Measurements from ENCODE around the gene CLTB.
"Not testable (repeated sequence)": the region's sequence is repeated elsewhere in the genome, so short reads cannot be mapped to it uniquely, and the experiment has no call there.

CLTB gene

GRCh38 chr5:176426876-176427275, 10.5 kb upstream of the CLTB start:
- no peak for DNase-seq

GRCh38 chr5:176425791-176426190, 9.5 kb upstream of the CLTB start:
- DNase-seq = no peak

- no peak for DNase-seq
Measured at GRCh38 chr5:176425138-176425537, 8.8 kb upstream of the CLTB start.

- DNase-seq = no peak
Measured at GRCh38 chr5:176424181-176424580, 7.8 kb upstream of the CLTB start.

GRCh38 chr5:176420972-176421544, 4.7 kb upstream of the CLTB start:
- DNase-seq = peak in 2 of 4 experiments; percentile 11 to 14

- no peak for DNase-seq
Measured at GRCh38 chr5:176420086-176420485, 3.7 kb upstream of the CLTB start.

GRCh38 chr5:176418251-176418650, 1.9 kb upstream of the CLTB start:
- no peak for DNase-seq

- no peak for DNase-seq
Measured at GRCh38 chr5:176416965-176417364, 626 bp upstream of the CLTB start.

GRCh38 chr5:176415240-176415951, 943 bp downstream of the CLTB start:
- peak in 3 of 4 experiments; percentile 18 to 34 (median 28) for DNase-seq

GRCh38 chr5:176414704-176415103, 1.6 kb downstream of the CLTB start:
- DNase-seq = no peak

GRCh38 chr5:176413709-176414191, 2.6 kb downstream of the CLTB start:
- DNase-seq = no peak

GRCh38 chr5:176413255-176413565, 3.1 kb downstream of the CLTB start:
- DNase-seq = no peak

GRCh38 chr5:176412517-176413254, 3.7 kb downstream of the CLTB start:
- DNase-seq = no peak

- no peak for DNase-seq
Measured at GRCh38 chr5:176410486-176411180, 5.7 kb downstream of the CLTB start.

GRCh38 chr5:176409765-176410164, 6.6 kb downstream of the CLTB start:
- DNase-seq = no peak

- DNase-seq = no peak
Measured at GRCh38 chr5:176408590-176408989, 7.7 kb downstream of the CLTB start.

- not testable (repeated sequence) for DNase-seq
Measured at GRCh38 chr5:176408252-176408573, 8.1 kb downstream of the CLTB start.

- DNase-seq = no peak
Measured at GRCh38 chr5:176407456-176408251, 8.7 kb downstream of the CLTB start.

GRCh38 chr5:176406436-176407052, 9.8 kb downstream of the CLTB start:
- no peak for DNase-seq

GRCh38 chr5:176405656-176406435, 10.5 kb downstream of the CLTB start:
- DNase-seq = no peak

Measured in suppressor macrophage (primary cell).